GM12878 (cell line): ENCODE data around the gene RPS3. TPM values are rescaled to one million over a fixed set of nuclear protein-coding genes. Genes with fewer than 3 reads are reported as not detected.

ENCODE experiments used
- DPF2 ChIP-seq: fragments of 450-650 bp; IDR thresholded peaks from 2 replicates; pipeline ENCODE4 v1.6.1; 2017; ENCODE audit warnings: mild to moderate bottlenecking
- GATAD2B ChIP-seq: fragments of 450-650 bp; conservative IDR thresholded peaks from 2 replicates; pipeline ENCODE4 v1.6.1; 2017; ENCODE audit warnings: low read depth, mild to moderate bottlenecking, moderate library complexity
- NKRF ChIP-seq: fragments of 450-650 bp; conservative IDR thresholded peaks from 2 replicates; pipeline ENCODE4 v1.6.1; 2017; ENCODE audit warnings: mild to moderate bottlenecking, moderate library complexity
- RBBP5 ChIP-seq: fragments of 200-600 bp; sonication (generic); conservative IDR thresholded peaks from 2 replicates; pipeline ENCODE4 v1.6.1; 2016
- SMAD5 ChIP-seq: IDR thresholded peaks from 2 replicates; pipeline ENCODE4 v1.6.1; 2016; ENCODE audit warnings: antibody characterized with exemption, low read depth
- ZNF274 ChIP-seq: IDR thresholded peaks from one replicate; pipeline ENCODE4 v1.8.0; 2011; ENCODE audit not compliant: insufficient read length, insufficient read depth
- polyA plus RNA-seq, 11 experiments: library from polyadenylated mRNA; depleted of rRNA in 4 of 11; unstranded in 6 of 11; stranded (reverse) in 5 of 11; fragments of >200 nt; fragmentation: Nextera tagmentation in 4 of 11; fragmentation: Illumina TruSeq in 1 of 11; extraction: Ambion mirVana in 4 of 11; extraction: Trizol in 1 of 11; gene quantifications; 1 replicate in 1 of 11; 2 replicates in 10 of 11; pipeline versions ENCODE4 v1.2.1 to v1.2.3, GENCODE V29; 2011 to 2016; ENCODE audit warnings: inconsistent platforms in 2 of 11, missing spikeins in 2 of 11, low read depth in 1 of 11
- total RNA-seq, 4 experiments: library from RNA; depleted of rRNA in 3 of 4; stranded (reverse); fragments of >200 nt in 3 of 4; fragmentation: Illumina TruSeq in 1 of 4; extraction: Trizol in 1 of 4; gene quantifications; 2 replicates each; pipeline versions ENCODE4 v1.2.1 to v1.2.3, GENCODE V29; 2013 to 2021
- TF ChIP-seq, protein P1 (sequence below): fragments of 450-650 bp; formaldehyde crosslinking; IDR thresholded peaks from 2 replicates; pipeline ENCODE4 v1.4.0; 2020; ENCODE audit warnings: mild to moderate bottlenecking, moderate library complexity

RPS3 gene
- total and polyA plus RNA-seq, 10 of the 15 experiments (the other 5 are each of a cell fraction or from before 2014, with no cell fraction given) = 2,127 to 9,556 (median 4,327) TPM

DNA sequence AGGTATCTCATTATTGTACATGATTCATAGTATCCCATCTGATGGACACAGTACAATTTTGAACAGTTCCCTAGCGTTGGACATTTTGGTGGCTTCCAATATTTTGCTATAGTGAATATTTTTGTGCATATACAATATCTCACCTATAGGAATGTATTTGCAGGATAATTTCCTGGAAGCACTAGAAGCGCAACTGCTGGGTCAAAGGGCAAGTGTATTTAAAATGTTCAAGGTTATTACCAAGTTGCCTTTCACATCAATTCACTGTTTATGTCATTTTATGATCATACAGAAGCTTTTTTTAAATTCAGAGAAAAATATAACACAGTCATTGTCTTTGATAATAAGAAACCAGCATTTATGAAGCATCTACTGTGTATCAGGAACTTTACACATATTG lies 19.1 kb upstream of the RPS3 start (continued):
- TF ChIP-seq, protein P1, sequence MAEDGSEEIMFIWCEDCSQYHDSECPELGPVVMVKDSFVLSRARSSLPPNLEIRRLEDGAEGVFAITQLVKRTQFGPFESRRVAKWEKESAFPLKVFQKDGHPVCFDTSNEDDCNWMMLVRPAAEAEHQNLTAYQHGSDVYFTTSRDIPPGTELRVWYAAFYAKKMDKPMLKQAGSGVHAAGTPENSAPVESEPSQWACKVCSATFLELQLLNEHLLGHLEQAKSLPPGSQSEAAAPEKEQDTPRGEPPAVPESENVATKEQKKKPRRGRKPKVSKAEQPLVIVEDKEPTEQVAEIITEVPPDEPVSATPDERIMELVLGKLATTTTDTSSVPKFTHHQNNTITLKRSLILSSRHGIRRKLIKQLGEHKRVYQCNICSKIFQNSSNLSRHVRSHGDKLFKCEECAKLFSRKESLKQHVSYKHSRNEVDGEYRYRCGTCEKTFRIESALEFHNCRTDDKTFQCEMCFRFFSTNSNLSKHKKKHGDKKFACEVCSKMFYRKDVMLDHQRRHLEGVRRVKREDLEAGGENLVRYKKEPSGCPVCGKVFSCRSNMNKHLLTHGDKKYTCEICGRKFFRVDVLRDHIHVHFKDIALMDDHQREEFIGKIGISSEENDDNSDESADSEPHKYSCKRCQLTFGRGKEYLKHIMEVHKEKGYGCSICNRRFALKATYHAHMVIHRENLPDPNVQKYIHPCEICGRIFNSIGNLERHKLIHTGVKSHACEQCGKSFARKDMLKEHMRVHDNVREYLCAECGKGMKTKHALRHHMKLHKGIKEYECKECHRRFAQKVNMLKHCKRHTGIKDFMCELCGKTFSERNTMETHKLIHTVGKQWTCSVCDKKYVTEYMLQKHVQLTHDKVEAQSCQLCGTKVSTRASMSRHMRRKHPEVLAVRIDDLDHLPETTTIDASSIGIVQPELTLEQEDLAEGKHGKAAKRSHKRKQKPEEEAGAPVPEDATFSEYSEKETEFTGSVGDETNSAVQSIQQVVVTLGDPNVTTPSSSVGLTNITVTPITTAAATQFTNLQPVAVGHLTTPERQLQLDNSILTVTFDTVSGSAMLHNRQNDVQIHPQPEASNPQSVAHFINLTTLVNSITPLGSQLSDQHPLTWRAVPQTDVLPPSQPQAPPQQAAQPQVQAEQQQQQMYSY = no peak
- TF ChIP-seq RBBP5 = no peak
- TF ChIP-seq DPF2 = no peak
- no peak for TF ChIP-seq GATAD2B
- TF ChIP-seq ZNF274 = no peak
- no peak for TF ChIP-seq SMAD5
- no peak for TF ChIP-seq NKRF
